Fibroblast of the aortic adventitia (primary cell): Measurements from ENCODE around the gene PTPRU. TPM values are rescaled to one million over a fixed set of nuclear protein-coding genes. Genes with fewer than 3 reads are reported as not detected.

ENCODE experiments used
- DNase-seq: peaks from one replicate; pipeline ENCODE4 v3.0.0-alpha.2; 2010; ENCODE audit warnings: low read depth
- H3K4me3 ChIP-seq: 2 replicates; pipeline ENCODE4 v1.5.1; 2011; ENCODE audit warnings: low read depth, mild to moderate bottlenecking, control low read depth, low read length, moderate library complexity
- CTCF ChIP-seq: IDR thresholded peaks from 2 replicates; pipeline ENCODE4 v1.5.1; 2011; ENCODE audit warnings: mild to moderate bottlenecking, low read length, control low read depth, inconsistent platforms; ENCODE audit not compliant: insufficient read depth
- total RNA-seq: library from RNA; depleted of rRNA; stranded (reverse); fragments of >200 nt; gene quantifications from 2 replicates; pipeline ENCODE4 v1.2.3, GENCODE V29; 2012; ENCODE audit warnings: low replicate concordance

PTPRU gene
- total RNA-seq, 1 donor = 25.8 TPM

- H3K4me3 ChIP-seq = no peak overlapping the region
- peak; percentile 51 for DNase-seq
- no peak for TF ChIP-seq CTCF
Measured at GRCh38 chr1:29280409-29281131, 44.2 kb downstream of the PTPRU start.

GRCh38 chr1:29281571-29281970 lies 45.2 kb downstream of the PTPRU start:
- TF ChIP-seq CTCF = no peak
- no peak overlapping the region for H3K4me3 ChIP-seq
- DNase-seq = no peak

GRCh38 chr1:29282135-29282923 lies 46.0 kb downstream of the PTPRU start:
- no peak overlapping the region for H3K4me3 ChIP-seq
- no peak for DNase-seq
- no peak for TF ChIP-seq CTCF

GRCh38 chr1:29282924-29283803 lies 46.8 kb downstream of the PTPRU start:
- peak; percentile 55 for DNase-seq
- TF ChIP-seq CTCF = no peak
- H3K4me3 ChIP-seq = no peak overlapping the region

- no peak for TF ChIP-seq CTCF
- no peak overlapping the region for H3K4me3 ChIP-seq
- DNase-seq = no peak
Measured at GRCh38 chr1:29283804-29284195, 47.5 kb downstream of the PTPRU start.

GRCh38 chr1:29284286-29284960 lies 48.1 kb downstream of the PTPRU start:
- DNase-seq = no peak
- H3K4me3 ChIP-seq = no peak overlapping the region
- no peak for TF ChIP-seq CTCF
